Bronchial epithelial cell (primary cell): ENCODE results near the gene SLC4A5. TPM values are rescaled to one million over a fixed set of nuclear protein-coding genes. Genes with fewer than 3 reads are reported as not detected.
A peak's percentile ranks its signal among the peaks of the same experiment; 100 is the strongest.

Experiments used
- DNase-seq: peaks from one replicate; pipeline ENCODE4 v3.0.0-alpha.2; 2010; ENCODE audit warnings: low read depth
- FAIRE-seq: peaks from 2 replicates; lab custom pipeline; 2011; peaks lifted over from hg19 to GRCh38; lab: Jason Lieb, UNC
- H3K27me3 ChIP-seq: 2 replicates; pipeline ENCODE4 v1.5.1; 2011; ENCODE audit warnings: low read length; ENCODE audit not compliant: control insufficient read depth, insufficient read depth
- H3K36me3 ChIP-seq: 2 replicates; pipeline ENCODE4 v1.5.1; 2011; ENCODE audit warnings: low read length; ENCODE audit not compliant: control insufficient read depth, insufficient read depth
- H3K4me3 ChIP-seq: 2 replicates; pipeline ENCODE4 v1.5.1; 2011; ENCODE audit warnings: mild to moderate bottlenecking, low read depth, low read length, control low read depth
- total RNA-seq: library from RNA; depleted of rRNA; stranded (reverse); fragments of >200 nt; gene quantifications from 2 replicates; pipeline ENCODE4 v1.2.1, GENCODE V29; 2014
- TF ChIP-seq, protein P1 (sequence below): IDR thresholded peaks from 2 replicates; pipeline ENCODE4 v1.5.1; 2011; ENCODE audit warnings: mild to moderate bottlenecking, moderate library complexity, low read length, control low read depth, inconsistent platforms; ENCODE audit not compliant: insufficient read depth, severe bottlenecking

The SLC4A5 gene
- total RNA-seq, 1 donor from 2014 or later = under 0.01 TPM

DNA sequence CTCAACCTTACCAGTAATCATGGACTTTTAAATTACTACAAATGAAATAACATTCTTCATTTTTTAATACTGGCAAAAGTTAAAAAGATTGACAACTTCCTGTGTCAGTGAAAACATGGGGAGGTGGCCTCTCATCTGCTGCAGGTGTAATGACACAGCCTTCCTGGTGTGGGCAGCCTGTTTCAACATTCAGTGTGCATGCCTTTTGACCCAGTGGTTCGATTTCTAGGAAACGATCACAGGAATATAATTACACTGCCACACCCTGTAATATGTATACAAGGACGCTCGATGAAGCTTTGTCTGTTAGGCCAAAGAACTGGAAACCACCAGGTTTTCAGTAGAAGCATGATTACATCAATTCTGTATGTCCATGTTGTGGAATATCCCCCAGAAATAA, 76.1 kb downstream of the SLC4A5 start:
- TF ChIP-seq, protein P1, sequence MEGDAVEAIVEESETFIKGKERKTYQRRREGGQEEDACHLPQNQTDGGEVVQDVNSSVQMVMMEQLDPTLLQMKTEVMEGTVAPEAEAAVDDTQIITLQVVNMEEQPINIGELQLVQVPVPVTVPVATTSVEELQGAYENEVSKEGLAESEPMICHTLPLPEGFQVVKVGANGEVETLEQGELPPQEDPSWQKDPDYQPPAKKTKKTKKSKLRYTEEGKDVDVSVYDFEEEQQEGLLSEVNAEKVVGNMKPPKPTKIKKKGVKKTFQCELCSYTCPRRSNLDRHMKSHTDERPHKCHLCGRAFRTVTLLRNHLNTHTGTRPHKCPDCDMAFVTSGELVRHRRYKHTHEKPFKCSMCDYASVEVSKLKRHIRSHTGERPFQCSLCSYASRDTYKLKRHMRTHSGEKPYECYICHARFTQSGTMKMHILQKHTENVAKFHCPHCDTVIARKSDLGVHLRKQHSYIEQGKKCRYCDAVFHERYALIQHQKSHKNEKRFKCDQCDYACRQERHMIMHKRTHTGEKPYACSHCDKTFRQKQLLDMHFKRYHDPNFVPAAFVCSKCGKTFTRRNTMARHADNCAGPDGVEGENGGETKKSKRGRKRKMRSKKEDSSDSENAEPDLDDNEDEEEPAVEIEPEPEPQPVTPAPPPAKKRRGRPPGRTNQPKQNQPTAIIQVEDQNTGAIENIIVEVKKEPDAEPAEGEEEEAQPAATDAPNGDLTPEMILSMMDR = peak; percentile 37
- no peaks in the 10 kb centered on the region for H3K36me3 ChIP-seq
- FAIRE-seq (no peak), DNase-seq (peak; percentile 49)
- H3K4me3 ChIP-seq = no peak overlapping the region
- no peaks in the 10 kb centered on the region for H3K27me3 ChIP-seq

DNA sequence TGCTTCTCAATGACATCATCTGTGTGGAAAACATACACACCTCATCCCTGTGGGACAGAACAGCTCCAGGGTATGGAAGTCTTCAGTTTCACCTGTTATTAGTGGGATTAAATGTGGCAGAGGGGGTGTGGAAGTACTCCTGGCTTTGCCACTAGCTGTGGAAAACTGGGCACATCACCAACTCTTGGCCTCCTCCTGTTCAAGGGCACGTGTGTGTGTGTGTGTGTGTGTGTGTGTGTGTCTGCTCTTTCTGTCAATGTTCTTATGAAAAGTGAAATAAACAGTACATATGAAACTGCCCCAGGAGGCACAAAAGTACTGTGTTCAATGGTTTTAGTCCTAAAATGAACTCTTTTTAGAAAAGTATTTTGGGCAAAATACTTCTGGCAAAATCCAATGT, 78.9 kb downstream of the SLC4A5 start:
- Histone ChIP-seq H3K4me3 (no peak overlapping the region), H3K27me3 (no peaks in the 10 kb centered on the region), H3K36me3 (no peaks in the 10 kb centered on the region)
- TF ChIP-seq, protein P1 = no peak
- FAIRE-seq (no peak), DNase-seq (no peak)

DNA sequence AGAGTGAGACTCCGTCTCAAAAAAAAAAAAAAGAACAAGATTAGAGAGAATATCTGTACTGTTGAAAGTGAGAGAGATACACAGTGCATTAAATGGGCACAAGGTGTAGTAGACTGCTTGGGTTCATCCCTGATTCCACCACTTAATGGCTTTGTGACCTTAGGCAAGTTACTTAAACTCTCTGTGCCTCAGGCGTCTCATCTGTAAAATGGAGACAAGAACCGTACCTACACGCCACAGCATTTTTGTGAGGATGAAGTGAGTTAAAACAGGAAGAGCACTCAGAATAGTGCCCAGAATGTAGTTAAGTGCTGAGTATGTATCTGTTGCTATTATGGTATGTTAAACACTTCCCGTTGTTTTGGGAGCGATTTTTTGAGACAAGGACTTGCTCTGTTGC, 80.5 kb downstream of the SLC4A5 start:
- no peaks in the 10 kb centered on the region for H3K36me3 ChIP-seq
- FAIRE-seq (no peak), DNase-seq (no peak)
- no peak overlapping the region for H3K4me3 ChIP-seq
- no peaks in the 10 kb centered on the region for H3K27me3 ChIP-seq
- TF ChIP-seq, protein P1 = no peak

DNA sequence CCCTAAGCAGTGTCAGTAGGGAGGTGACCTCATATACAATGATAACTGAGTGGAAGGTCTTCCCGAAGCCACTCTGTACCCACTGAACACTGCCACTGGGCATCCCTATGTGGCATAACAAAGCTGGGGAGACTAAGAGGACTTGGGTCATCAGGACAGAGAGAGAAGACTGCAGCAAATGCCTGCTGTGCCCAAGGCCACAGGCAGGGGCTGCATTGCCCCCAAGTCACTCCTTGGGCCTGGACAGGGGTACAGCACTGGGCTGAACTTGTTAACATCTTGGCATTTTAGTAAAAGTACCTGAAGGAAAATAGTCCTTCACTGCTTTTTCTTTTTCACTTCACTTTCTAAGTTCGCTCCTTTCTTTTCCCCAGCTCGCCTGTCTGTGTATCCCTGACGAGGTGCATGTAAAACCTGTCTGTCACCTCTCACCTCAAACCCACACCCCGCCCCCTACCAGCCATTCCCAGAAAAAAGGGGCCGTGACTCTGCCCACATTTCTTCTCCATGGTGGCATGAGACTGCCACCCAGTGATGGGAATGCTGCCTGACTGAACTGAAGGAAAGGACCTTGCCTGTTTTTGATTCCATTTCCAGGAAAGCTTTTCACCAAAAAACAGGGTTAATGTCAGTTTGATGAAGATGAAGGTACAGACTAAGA, 81.9 kb downstream of the SLC4A5 start:
- no peaks in the 10 kb centered on the region for H3K36me3 ChIP-seq
- DNase-seq = peak; percentile 32
- no peak for FAIRE-seq
- TF ChIP-seq, protein P1 = peak; percentile 42
- H3K27me3 ChIP-seq = no peaks in the 10 kb centered on the region
- no peak overlapping the region for H3K4me3 ChIP-seq

DNA sequence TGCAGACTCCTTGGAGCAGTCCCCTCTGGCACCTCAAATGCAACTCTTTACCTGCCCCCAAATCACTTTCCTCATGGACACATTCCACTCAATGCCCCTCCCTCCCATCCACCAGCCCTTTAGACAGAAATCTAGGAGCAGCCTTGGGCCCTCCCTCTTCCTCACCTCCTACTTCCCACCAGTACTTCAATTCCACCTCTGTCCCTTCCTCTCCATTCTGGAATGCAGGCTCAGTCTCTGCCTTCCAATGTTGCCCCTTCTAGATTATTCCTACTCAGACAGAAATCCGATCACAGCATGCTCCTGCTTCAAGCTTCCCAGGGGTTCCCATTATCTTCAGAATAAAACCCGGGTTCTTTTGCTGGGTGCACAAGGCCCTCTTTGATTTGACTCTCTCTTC, 82.7 kb downstream of the SLC4A5 start:
- H3K36me3 ChIP-seq = no peaks in the 10 kb centered on the region
- H3K4me3 ChIP-seq = no peak overlapping the region
- FAIRE-seq = no peak
- no peaks in the 10 kb centered on the region for H3K27me3 ChIP-seq
- DNase-seq = no peak
- TF ChIP-seq, protein P1 = no peak

DNA sequence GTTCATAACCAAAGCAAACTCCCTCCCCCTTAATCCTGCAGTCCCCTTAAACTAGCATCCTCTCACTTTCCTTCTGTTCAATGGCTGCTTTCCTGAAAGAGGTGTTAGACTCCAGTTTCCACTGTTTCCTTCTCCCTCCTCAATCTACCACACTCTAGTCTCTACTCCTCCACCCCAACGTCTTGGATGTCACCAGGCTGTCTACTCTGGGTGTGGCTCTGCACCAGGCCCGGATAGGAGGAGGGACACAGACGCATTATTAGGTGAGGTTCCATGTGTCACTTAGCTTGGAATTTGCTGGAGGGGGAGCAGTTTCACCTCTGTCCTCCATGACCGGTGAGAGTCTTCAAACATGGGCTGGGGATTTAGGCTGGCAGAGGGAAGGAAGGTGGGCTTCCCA, 83.5 kb downstream of the SLC4A5 start:
- H3K36me3 ChIP-seq = no peaks in the 10 kb centered on the region
- TF ChIP-seq, protein P1 = no peak
- no peaks in the 10 kb centered on the region for H3K27me3 ChIP-seq
- H3K4me3 ChIP-seq = no peak overlapping the region
- DNase-seq = no peak
- peak; percentile 70 for FAIRE-seq
